Hepatocyte (in vitro differentiated cells): Measurements from ENCODE around the gene LVRN.

Source experiments
- EZH2 ChIP-seq: fragments of 200-600 bp; sonication (generic); IDR thresholded peaks from 2 replicates; pipeline ENCODE4 v1.6.1; 2016; ENCODE audit warnings: antibody characterized with exemption, mild to moderate bottlenecking, borderline replicate concordance
- TF ChIP-seq, protein P1 (sequence below): fragments of 200-600 bp; sonication (generic); IDR thresholded peaks from 2 replicates; pipeline ENCODE4 v1.5.1; 2016; ENCODE audit warnings: antibody characterized with exemption, mild to moderate bottlenecking; ENCODE audit not compliant: poor library complexity

GRCh38 chr5:115944501-115944900 lies 17.8 kb upstream of the LVRN start:
- TF ChIP-seq, protein P1, sequence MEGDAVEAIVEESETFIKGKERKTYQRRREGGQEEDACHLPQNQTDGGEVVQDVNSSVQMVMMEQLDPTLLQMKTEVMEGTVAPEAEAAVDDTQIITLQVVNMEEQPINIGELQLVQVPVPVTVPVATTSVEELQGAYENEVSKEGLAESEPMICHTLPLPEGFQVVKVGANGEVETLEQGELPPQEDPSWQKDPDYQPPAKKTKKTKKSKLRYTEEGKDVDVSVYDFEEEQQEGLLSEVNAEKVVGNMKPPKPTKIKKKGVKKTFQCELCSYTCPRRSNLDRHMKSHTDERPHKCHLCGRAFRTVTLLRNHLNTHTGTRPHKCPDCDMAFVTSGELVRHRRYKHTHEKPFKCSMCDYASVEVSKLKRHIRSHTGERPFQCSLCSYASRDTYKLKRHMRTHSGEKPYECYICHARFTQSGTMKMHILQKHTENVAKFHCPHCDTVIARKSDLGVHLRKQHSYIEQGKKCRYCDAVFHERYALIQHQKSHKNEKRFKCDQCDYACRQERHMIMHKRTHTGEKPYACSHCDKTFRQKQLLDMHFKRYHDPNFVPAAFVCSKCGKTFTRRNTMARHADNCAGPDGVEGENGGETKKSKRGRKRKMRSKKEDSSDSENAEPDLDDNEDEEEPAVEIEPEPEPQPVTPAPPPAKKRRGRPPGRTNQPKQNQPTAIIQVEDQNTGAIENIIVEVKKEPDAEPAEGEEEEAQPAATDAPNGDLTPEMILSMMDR: no peak
- TF ChIP-seq EZH2: no peak
